SHP77 treated with DMSO at 0.1 percent for 48 hours (cell line): ENCODE data around the gene ARHGAP26.

Experiments used
- DNase-seq: peaks from one replicate; lab custom pipeline; 2025; lab: John Stamatoyannopoulos, UW

The ARHGAP26 gene, protein sequence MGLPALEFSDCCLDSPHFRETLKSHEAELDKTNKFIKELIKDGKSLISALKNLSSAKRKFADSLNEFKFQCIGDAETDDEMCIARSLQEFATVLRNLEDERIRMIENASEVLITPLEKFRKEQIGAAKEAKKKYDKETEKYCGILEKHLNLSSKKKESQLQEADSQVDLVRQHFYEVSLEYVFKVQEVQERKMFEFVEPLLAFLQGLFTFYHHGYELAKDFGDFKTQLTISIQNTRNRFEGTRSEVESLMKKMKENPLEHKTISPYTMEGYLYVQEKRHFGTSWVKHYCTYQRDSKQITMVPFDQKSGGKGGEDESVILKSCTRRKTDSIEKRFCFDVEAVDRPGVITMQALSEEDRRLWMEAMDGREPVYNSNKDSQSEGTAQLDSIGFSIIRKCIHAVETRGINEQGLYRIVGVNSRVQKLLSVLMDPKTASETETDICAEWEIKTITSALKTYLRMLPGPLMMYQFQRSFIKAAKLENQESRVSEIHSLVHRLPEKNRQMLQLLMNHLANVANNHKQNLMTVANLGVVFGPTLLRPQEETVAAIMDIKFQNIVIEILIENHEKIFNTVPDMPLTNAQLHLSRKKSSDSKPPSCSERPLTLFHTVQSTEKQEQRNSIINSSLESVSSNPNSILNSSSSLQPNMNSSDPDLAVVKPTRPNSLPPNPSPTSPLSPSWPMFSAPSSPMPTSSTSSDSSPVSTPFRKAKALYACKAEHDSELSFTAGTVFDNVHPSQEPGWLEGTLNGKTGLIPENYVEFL

DNA sequence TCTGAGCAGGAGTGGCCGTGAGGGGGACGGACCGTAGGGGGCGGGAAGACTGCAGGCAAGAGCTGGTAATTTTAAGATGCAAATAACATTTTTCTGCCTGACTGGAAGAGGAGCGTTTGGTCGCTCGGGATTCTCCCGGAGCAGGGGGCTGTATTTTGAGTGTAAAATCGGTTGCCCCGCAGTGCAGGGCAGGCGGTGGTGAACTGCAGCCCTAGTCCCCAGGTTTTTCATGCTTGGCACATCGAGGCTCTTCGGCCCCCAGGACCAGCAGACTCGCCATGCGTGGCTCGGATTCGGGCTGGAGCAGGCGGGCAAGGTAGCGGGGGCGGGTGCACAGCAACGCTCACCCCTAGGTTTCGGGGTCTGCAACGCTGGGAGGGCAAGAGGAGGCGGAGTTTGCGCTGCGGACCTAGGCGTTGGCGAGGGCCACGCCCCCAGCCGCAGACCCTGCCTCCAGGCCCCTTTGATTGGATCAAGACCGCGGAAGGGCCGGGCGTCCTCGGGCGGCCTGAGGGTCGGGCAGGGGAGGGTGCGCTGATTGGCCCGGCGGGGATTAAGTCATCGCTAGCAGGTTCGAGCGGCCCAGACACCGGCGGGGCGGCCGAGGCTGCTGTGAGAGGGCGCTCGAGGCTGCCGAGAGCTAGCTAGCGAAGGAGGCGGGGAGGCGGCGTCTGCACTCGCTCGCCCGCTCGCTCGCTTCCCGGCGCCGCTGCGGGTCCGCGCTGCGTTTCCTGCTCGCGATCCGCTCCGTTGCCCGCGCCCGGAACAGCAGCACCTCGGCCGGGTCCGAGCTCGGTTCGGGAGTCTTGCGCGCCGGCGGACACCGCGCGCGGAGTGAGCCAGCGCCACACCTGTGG lies at the start of gene ARHGAP26:
ARHGAP26 (plus strand) TSS at position 585 of the 857 bp plus-strand sequence. CDS start 385 bp downstream, outside the sequence.
- peak; percentile 85 for DNase-seq

DNA sequence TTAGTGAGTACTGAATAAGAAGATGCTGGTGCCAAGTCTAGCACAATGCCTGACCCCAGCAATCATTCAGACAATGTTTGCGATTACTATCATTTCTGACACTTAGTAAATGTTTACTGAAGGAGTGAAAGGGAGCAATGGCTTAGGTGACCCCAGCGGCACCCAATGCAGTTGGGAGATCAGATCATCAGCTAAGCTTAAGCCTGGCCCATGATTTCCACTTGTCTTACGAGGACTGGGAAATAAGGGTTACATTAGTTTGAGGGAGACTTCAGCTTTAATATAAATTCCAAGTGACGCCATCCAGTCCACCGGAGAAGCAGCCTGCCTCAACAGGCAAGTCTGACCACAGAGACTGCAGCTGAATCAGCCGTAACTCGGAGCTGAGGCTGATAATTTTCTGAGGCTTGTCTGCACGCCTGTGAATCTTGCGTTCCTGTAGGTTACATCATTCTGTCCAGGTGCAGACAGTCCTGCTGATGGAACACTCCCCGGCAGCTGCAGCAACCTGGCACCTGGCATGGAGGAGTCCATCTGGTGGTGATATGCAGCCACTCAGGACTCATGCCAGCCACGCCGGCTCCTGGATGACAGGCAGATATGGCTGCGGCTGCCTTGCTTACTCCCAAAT lies 49.4 kb upstream of the ARHGAP26 start:
- DNase-seq: peak; percentile 91

DNA sequence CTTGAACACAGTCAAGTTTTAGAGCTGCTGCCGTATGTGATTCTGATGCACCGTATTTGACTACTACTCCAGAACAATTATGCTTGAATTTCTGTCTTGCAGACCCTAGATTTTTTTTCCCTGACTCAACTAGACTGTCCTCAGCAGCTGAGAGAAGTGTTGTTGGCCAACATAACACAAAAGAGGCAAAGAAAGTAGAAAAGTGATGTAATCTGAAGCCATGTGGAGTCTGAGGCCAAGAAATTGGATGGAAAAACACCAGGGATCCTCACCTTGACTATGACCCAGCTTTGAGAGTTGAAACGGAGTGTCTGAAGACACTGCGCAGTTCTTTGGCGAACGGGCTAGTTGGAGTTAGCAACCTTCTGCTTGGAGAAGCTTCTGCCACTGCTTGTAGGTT lies 48.0 kb upstream of the ARHGAP26 start:
- no peak for DNase-seq

DNA sequence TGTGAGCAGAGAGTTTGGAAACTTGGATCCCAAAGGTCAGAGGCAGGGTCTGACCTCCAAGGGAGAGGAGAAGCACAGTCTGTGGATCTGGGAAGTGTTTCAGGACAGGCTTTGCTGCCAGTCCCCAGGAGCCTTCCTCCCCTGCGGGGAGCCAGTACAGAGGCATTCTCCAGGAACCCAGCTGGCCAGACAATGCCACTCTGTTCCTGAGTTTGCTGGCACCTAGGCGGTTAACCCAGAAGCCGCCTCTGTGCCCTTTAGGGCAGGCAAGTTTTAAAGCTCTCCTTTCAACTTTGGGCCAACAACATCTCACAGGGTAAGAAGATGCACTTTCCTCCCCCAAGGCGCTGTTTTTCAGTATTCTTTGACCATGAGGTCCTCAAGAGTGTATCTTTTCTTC lies 47.3 kb upstream of the ARHGAP26 start:
- DNase-seq: no peak

DNA sequence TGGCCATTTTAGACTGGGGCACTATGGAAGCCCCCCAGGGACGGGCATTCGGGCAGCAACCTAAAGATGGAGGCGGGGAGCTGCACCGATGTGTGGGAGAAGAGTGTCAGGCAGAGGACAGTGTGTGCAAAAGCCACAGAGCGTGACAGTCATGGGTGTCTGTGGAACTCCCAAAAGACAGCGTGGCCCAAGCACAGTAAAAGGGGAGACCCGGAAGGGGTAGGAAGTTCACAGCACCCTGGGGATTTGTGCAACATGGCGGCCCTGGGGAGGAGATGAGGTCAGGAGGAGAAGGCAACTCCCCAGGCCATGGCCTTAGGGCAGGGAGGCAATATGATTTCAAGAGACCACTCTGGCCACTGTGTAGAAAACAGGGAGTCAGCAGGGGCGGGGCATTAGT lies 45.4 kb upstream of the ARHGAP26 start:
- DNase-seq: no peak

DNA sequence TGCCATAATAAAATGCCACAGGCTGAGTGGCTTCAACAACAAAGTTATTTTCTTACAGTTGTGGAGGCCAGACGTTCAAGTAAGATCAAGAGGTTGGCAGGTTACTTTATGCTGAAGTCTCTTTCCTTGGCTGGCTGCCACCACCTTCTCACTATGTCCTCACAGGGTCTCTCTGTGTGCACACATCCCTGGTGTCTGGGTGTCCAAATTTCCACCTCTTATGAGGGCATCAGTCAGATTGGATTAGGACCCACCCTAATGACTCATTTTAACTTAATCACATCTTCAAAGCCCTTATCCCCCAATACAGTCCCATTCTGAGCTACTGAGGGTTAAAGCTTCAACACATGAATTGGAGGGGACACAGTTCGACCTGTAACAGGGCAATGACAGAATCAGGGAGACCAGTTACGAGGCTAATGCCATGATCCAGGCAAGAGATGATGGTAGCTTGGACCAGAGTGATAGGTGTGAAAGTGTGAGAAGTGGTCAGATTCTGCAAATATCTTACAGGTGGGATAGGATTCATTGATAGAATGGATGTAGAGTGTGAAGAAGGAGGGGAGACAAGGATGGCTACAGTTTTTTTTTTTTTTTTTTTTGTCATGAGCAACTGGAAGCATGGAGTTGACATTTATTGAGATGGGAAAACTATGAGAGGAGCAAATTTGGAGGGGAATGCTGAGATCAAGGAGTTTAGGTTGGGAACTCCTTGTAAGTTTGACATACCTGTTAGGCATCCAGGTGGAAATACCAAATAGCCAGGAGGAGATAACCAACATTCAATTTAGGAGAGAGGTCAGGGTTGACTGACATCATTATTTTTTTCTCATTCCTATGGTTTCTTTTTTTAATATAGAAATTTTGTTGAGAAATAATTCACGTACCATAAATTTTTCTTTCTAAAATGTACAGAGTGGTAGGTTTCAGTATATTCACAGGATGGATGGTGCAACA lies 44.7 kb upstream of the ARHGAP26 start:
- no peak for DNase-seq

DNA sequence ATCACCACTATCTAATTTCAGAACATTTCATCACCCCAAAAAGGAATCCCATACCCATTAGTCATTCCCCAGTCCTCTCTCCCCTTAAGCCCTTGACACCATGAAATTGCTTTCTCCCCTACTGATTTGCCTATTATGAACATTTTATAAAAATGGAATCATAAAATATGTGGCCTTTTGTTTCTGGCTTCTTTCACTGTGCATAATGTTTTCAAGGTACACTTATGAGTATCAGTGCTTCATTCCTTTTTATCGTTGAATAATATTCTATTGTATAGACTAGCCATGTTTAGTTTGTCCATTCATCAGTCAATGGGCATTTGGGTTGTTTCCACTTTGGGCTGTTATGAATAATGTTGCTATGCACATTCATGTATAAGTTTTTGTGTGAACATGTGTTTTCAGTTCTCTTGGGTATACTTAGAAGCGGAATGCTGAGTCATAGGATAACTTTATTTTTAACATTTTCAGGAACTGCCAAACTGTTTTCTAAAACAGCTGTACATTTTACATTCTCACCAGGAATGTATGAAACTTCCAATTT lies 43.9 kb upstream of the ARHGAP26 start:
- DNase-seq: no peak

DNA sequence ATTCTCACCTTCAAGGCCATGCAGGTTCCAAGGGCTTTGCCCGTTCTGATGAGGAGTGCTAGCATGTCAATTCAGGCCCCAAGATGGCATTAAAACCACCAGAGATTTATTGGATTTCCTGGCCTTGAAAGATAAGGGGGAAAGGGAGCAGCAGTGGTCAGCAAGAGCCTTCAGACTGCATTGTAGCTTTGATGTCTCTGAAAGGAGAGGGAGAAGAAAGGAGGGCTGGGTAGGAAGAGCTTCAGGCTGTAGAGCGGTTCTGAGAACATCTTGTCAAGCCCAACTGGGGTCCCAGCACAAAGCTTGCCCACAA lies 42.5 kb upstream of the ARHGAP26 start:
- DNase-seq: no peak

DNA sequence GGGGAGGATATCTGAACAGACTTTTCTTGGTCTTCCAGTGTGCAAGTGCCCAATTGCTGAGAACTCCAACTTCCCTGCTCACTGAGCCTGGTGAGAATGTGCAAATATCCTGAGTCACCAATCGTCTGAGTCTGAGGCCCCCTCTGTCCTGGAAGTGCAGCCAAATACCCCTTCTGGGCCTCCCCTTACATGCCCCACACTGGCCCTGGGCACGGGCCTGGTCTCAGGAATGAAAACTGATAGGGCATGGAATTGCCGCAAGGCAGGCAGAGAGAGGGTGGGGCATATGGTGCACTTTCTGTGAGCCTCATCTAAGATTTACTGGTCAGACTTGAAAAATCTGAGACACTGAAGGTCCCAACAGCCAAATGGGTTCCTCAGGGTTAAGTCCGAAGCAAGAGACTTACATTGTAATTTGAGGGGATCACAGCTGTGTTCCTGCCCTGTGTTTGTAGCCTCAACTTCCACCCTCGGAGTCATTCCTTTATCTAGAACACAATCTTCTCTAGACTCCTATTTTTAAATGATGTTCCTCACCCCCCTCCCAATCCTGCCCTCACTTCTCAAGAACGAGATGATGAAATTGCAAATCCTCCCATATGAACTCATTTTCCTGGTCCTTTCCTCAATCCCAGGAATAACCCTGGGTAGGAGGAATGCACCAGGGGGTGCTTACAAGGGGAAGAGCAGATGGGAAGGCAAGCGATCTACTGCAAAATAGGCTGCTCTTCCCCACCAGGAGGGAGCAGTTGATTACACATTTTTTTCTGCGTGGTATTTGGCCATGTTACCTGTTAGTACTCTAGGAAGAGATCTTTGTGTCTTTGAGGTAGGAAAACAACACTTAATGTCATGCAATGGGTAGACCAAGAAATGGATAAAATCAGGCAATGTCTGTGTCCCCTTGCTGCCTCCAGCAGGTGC lies 34.6 kb upstream of the ARHGAP26 start:
- no peak for DNase-seq

DNA sequence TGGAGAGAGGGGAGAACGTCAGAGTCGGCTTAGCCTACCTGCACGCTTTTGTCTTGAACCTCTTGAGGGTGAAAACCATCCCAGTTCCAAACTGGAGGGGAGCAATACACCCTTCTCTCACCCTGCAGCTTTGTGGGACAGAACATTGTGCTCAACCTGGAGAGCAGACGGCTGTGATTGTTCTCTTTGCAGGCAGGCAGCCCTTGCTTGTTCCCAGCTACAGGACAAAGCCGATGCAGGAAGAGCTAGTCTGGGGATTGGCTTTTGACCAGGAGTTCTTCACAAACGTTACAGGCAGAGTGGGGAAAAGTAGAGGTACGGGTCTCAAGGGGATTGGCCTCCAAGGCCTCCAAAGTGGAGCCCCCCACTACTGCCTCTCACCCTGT lies 33.9 kb upstream of the ARHGAP26 start:
- DNase-seq: no peak

DNA sequence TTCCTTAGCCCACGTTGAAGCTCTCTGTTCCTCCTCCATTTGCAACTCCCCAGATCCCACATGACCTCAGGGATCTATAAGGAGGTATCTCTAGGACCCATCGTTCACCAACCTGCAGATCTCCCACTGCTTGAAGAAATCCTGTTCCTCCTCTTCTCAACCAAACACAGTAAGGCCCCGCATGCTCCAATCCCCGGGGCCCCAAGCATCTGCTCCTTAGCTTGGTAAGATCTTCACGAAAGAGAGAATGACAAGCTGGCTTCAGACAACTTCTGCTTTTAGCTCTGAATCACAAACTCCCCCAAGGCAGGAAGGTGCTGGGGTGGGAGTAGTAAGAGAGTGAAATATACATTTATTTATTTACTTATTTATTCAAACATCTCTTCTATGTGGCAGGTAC lies 33.0 kb upstream of the ARHGAP26 start:
- DNase-seq: no peak

DNA sequence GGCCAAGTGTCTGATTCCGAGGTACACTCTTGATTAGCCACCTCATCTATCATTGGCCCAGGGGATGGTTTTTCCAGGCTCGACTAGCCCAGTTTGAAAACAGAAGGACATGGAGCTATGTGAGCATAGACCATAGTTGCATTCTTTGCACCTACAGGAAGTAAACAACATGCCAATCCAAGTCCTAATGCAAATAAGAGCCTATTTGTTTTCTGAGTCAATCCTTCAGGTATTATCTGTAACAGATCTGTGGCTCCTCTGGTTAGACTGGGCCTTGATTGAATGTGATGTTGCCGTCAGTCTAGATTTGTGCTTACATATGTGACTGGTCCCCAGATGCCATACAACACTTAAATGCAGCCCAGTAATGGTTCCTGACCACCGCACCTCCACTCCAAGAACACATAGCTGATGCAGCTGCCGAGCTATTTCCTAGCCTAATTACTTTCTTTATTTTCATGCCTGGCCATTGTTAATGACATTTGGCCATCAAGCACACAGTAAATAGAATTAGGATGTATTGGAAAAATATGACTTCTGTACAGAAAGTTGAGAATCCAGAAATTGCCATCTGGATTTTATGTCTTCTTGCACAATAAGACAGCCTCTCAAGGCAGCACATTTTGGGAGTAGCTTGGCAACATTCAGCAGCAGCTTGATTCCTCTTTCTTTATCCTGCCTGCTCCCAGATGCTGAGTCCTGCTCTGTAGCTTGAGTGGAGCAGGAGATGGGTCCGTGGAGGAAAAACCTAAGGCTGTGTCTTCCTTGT lies 29.5 kb upstream of the ARHGAP26 start:
- no peak for DNase-seq

DNA sequence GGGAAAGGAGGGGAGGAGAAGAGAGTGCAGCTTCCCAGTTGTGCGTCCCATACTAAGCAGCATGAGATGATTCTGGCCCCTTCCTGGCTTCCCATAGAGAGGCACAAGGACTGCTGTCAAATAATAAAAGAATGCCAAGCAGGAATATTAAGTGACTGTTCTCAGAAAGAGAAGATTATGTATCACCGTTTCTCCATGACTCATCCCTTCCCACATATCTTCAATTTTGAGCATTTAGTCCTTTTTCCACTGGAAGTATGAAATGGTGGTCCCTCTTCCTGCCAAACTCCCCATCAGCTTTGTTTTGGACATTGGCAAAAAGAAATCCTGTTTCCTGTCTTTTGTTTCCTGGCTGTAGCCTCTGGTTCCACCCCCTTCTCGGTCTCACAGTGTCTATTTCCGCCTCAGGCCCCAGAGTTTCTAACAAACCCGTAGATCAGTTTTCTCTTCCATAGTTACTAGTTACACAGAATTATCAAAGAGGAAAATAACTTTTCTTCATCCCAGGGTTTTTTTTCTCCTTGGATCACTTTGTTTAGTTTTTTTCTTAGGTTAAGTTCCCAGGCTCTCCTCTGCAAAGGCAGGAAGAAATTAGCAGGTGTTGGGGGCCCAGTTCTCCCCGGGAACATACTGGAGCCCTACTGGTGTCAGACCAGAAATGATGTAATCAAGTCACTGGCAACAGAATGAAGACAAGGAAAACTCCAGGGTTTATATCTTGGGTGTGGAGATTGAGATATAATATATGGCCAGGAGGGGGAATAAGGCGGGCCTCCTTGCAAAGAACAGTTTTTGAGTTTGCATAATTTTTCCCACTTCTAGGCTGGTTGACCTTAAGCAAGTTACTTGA lies 26.4 kb upstream of the ARHGAP26 start:
- no peak for DNase-seq

DNA sequence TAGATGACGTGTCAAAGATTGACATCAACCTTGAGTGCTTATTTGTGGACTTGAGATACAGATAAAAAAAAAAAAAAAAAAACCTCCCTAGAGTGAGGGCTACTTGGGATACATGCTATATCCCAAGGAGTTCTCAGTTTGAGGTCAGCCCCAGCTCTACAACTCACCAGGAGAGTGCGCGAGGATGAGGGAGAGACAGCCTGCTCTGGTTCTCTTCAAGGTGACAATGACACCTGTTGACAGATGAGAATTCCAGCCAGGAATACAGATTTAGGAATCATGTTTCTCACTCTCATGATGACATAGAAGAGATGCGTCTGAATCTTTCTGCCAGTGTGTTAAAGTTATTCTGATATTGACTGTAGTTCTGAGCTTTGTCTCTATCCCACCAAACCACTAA lies 24.9 kb upstream of the ARHGAP26 start:
- DNase-seq: no peak

DNA sequence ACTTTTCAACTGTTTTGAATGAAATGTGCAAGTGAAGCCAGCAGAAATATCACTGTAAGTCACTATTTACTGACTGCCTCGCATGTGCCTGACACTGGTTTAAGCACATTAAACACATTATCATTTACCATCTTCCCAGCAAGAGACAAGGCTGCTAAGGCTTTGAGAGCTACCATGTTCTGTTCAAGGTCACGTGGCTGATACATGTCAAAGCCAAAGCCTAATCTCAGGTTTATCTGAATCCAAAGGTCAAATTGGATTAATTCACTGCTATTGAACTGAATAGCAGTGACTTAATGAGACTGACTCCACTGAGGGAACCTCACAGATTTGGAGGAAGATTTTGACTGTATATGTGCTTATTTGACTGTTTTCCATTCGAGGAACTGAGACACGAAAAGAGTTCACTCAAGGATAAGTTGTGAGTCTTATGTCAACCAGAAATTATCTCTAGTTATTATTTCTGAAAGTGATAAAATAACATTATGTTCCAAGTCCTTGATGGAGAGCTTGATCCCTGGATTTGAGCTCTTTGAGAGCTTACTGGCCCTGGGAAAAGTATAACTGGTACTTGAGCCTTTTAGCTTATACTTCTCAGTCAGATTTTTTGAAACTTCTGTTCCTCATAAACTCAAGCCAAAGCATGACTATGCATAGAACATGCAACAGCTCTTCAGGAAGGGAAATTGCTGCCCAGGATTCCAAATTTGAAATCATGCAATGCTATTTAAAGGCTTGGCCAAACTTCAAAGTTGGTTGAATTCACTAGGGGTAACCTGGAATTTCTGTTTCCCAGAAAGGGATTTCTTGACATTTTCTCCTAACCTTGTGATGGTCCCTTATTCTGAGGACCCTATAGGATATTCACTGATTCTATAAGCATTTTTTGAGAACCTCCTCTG lies 23.4 kb upstream of the ARHGAP26 start:
- no peak for DNase-seq

DNA sequence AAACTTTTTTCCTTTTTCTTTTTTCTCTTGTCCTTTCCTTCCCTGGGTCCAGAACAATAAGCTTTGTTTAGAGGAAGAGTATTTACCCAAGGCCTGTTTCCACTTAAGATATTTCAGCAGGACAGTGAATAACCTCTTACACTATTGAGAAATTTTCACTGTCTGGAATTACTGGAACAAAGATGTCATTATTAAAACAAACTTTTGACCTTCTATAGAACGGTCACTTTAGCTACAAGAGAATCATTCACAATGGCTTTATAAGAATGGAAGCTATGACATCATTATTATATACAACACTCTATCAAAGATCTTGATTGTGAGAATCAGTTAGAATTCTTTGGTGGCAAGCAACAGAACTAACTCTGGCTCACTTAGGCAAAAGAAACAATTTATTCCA lies 22.0 kb upstream of the ARHGAP26 start:
- no peak for DNase-seq
